HG03354 (cell line): ENCODE data around the gene FOXM1.

ENCODE experiments used
- ATAC-seq: cut with Tn5 transposase; IDR thresholded peaks from one replicate; pipeline ENCODE4 v1.9.1; 2021; ENCODE audit warnings: mild to moderate bottlenecking; ENCODE audit not compliant: unreplicated experiment, poor library complexity, severe bottlenecking

FOXM1 gene

GRCh38 chr12:2844786-2845185 is 32.2 kb downstream of the FOXM1 start:
- ATAC-seq, result no peak

DNA sequence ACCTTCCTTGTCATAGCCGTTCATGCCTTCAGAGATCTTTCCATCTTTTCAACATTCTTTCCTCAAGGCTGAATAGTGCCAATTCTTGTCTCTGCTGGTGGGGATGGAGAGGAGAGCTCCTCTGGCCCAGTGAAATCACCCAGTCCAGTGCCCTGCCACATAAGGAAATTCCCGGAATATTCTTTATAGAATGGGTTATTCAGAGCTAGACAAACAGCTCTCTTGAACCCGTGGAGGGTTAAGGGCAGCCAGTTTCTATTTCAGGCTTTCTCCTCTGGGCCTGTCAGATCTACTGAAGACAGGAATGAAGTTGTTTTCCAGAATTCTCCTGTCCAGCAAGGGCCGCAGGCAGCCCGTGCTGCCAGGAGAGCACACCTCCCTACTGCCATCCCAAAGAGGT is 34.0 kb downstream of the FOXM1 start:
- ATAC-seq, result no peak

DNA sequence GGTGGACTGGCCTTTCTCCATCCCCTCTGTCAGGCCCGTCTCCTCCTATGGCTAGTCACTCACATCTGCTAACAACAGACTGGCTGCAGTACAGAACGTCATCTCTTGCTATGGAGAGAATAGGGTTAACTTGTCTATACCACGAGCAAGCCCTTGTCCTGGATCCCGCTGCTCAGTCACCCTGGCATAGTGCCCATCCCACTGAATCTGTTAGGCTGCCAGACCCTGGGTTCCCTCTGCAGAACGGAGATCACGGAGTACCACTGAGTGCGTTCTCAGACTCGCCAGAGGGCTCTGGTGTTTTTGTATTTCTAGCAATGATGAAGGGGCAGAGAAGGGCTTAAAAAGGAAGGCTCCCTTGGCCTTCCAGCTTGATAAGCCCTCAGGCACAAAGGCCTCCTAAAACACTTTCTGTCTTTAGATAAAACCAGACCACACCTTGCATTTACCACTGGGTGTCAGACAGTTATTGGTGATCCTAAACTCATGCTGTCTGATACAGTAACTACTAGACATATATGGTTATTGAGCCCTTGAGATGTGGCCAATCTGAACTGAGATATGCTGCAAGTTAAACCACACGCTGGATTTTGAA is 35.8 kb downstream of the FOXM1 start:
- ATAC-seq, result no peak

DNA sequence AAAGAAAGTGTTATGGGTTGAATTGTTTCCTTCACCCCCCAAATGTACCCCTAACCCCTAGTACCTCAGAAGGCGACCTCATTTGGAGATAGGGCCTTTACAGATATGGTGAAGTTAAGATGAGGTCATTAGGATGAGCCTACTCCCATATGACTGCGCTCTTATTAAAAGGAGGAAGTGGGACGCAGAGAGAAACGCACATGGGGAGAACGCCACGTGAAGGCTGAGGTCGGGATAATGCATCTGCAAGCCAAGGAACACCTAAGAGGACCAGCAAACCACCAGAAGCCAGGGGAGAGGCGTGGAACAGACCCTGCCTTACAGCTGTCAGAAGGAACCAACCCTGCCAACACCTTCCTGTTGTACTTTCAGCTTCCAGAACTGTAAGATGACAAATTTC is 40.4 kb downstream of the FOXM1 start:
- no peak for ATAC-seq

GRCh38 chr12:2835691-2836403 is 41.1 kb downstream of the FOXM1 start:
- ATAC-seq, result no peak

DNA sequence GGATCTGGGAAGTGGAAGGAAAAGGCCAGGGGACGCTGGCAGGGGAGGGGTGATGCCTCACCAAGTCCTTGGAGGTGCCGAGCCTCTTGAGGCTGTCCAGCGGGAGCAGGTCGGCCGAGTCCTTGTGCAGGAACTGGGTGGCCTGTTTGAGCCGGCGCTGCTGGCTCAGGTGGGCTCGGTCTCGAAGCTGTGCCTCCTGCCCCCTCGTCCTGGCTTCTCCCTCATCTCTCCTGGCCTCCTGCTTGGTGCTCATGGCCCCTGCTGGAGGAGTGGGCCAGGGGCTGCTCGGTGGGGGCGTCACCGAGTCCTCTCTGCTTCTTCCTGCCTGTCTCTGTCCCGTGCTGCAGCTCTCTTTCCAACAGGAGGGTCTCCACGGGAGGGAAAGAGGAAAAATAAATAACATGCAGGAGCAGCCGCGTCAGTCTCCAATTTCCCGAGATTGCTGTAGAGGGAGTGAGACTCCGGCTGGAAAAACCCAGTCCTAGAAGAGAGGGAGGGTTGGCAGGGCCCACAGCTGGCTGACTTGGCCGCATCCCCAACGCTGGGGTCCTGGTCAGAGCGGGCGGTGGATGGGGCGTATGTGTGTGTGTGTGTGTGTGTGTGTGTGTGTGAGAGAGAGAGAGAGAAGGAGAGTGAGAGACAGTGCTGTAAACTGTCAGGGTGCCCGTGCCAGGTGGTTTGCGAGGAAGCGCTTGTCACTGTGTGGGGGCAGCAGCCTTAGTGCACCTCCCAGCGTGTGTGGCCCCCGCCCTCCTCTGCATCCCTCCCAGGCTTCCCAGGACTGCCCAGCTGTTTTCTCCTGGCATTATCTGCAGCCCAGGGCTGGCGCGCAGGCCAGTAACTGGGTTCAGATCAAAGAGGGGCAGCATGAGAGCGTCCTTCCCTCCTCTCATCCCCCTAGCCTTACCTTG is 42.1 kb downstream of the FOXM1 start, which contains the start of gene NRIP2:
TSS of gene NRIP2 (minus strand) at position 455 of the 911 bp plus-strand sequence. CDS start at position 403, 52 bp downstream.
- no peak for ATAC-seq

GRCh38 chr12:2833810-2834209 is 43.2 kb downstream of the FOXM1 start:
- no peak for ATAC-seq

DNA sequence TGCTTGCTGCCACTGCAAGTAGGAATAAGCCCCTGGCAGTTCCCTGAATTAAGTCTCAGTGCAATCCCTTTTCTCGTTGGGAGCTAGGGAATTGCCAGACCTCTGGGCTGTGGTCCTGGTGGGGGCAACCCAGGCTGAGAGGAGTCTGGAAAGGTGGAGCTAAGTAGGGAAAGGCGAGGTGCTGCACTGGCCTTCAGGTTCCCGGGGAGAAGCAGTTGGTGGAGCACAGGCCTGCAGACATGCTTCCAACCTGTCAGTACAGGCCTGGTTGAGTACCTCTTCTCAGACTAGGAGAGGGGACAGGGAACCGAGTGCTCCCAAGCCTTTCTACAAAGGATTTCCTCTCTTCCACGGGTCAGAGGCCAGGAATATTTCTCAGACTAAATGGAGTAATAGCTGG is 43.6 kb downstream of the FOXM1 start:
- ATAC-seq, result no peak

GRCh38 chr12:2832550-2833127 is 44.3 kb downstream of the FOXM1 start:
- no peak for ATAC-seq

- no peak for ATAC-seq
Observed at GRCh38 chr12:2829275-2829674, 47.7 kb downstream of the FOXM1 start.

DNA sequence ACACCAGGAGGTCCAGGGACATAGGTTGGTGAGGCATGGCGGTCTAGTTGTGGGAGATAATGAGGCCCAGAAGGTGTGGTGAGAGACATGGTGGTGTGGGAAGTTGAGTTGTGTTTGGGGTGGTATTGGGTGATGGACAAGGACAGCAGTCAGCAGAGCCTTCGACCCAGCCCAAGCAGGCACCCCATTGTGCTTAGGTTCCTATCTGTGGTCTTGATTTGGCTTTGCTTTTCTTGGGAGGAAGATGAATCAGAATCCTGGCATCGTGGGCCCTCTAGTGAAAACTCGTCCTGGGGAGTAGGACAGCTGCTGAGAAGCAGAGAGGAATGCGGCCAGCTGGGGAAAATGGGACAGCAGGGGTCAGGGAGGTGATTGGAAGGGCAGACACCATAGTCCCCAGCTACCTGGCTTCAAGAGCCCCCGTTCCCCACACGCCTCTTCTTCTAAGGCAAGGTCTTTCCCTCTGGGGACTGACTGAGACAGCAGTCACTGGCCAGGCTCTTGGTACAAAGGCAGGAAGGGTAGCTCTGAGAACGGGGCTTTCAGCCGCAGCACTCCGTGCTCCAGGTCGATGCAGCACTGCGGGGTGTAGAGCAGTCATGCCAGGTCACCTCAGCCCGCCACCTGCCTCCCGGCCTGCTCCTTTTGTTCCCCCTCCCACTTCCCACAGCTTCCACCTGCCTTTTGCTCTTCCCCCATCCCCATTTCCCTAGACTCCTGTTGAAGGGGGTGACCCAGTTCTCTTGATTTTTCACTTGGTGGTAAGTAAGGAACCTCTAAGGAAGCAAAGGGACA is 50.1 kb downstream of the FOXM1 start:
- ATAC-seq, result no peak

DNA sequence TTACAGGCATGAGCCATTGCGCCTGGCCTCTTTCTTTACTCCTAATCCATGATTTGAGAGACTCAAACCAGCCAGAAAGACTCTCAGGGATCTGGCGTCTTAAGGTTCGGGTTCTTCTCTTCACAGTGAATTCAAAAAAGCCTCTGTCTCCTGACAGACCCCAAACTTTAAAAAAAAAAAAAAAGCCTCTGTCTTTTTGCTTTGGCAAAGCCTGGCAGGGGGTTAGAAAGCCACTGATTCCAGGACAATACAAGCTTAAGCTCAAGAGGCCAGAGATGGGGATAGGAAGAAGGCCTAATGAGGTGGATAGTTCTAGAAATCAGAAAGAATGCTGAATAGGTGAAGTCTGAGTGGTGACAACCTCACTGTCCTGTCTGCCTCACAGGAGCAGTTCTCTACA is 50.9 kb downstream of the FOXM1 start:
- no peak for ATAC-seq

DNA sequence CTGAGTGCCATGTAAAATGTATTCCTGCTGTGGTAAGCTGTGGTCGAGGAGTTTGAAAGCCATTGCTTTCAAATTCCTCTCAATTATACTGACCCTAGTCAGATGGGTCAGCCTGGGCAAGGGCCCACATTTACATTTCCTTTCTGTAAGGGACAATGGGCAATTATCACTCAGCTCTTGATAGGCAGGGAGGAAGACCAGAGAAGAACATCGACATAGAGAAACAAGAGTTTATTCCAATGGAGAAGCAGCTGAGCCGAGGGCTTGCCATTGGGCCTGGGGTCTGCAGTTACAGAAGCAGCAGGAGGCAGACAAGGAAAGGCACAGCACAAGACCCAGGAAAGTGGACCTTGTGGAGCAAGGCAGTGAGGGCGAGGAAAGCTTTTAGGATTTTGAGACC is 51.8 kb downstream of the FOXM1 start:
- ATAC-seq, result no peak

DNA sequence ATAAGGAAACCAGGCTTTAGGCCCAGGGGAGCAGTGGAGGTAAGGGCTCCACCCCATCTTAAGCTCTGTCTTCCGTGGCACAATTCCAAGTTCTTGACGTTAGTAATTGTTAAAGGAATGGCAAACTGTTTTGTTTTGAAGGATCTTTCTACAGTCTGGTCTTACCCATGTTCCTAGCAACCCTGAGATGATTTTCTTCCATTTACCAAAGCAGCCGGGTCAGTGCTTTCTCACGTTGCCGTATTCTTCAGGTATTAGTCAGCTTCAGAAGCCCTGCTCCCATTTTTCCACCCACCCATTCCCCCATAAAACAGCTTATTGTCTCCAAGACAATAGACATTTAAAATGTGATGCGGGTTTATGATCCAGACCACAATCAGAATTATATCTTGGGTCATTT is 52.4 kb downstream of the FOXM1 start:
- no peak for ATAC-seq

DNA sequence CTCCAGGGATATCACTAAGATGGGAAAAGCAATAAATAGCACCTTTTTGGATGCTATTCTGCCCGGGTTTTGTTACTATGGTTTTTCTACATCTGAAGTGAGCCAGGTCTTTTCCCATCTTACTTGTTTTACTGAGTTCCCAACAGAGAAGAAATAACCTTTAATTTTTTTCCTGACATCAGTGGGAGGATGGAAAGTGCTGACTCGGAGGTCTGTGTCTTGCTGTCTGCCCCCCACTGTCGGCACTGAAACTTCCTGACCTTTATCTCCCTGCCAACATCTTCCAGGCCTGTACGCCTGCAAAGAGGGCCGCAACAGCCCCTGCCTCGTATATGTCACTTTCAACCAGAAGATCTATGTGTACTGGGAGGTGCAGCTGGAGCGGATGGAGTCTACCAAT is 53.5 kb downstream of the FOXM1 start:
- no peak for ATAC-seq

DNA sequence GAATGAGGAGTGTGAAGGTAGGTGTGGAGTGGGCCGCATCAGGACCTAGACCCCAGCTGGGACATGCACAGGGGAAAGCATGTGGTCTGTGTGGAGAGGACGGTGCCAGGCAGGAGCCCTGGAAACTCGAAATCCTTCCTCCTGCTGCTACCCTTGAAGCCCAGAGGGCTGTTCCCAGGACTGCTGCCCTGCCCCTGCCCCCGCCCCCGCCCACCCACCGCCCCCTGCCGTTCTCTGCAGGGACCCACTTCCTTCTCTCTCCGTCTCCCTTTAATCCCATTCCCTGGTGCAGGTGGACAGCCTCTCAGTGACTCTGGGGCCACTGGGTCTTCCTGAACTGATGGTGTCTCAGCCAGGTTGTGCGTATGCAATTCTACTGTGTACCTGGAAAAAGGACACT is 56.5 kb downstream of the FOXM1 start:
- ATAC-seq, result no peak

DNA sequence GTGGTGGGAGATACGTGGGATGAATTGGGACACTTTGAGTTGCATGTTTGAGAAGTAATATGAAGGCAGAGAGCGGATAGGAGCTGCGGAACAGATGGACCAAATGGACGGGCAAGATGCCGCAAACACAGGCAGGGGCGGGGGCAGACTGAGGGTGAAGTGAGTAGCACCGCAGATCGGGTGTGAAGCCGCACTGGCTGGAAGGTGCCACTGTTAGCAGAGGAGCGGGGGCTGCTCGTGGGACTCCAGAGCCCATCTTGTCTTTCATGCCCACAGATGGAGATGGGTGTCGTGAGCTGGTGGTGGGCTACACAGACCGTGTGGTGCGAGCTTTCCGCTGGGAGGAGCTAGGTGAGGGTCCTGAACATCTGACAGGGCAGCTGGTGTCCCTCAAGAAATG is 57.2 kb downstream of the FOXM1 start:
- no peak for ATAC-seq

- peak; percentile 36 for ATAC-seq
Observed at GRCh38 chr12:2813214-2814185, 63.5 kb downstream of the FOXM1 start.
